ENCODE results near the gene AQP3. TPM values are rescaled to one million over a fixed set of nuclear protein-coding genes. Genes with fewer than 3 reads are reported as not detected.
A peak's percentile ranks its signal among the peaks of the same experiment; 100 is the strongest.

The AQP3 gene
- total and polyA plus RNA-seq, 2 of the 4 experiments (the other 2 are of a cell fraction) = 3.8 to 12.2 TPM

GRCh38 chr9:33472171-33472880, 24.9 kb upstream of the AQP3 start:
- H3K27ac ChIP-seq (ENCODE audit: insufficient read depth, low read length) = no peak overlapping the region
- H3K4me3 ChIP-seq (ENCODE audit: insufficient read depth, low read depth, low read length) = no peak overlapping the region
- no peak overlapping the region; the same call in 1 of the 2 replicates for H3K4ac ChIP-seq (ENCODE audit: low read depth, low read length)
- TSS peak; percentile 59 for BruUV-seq (replicated peaks)
- dilution Hi-C loops (cut with HindIII; ENCODE audit: low sequenced_read_pairs, unreplicated experiment) (loop anchor here (25.0 kb wide), 1 partner anchor 185 kb away; the partner anchor contains the start of gene NFX1), intact Hi-C loops (cut with micrococcal nuclease) (loop anchor here (5.0 kb wide), 1 partner anchor 45 kb away; no protein-coding TSS in a partner anchor), in situ Hi-C loops (cut with MboI; ENCODE audit: low sequenced_read_pairs) (no loop called here)
- peaks cover 3% of the 10 kb centered on the region; the same call in 1 of the 2 replicates for H3K4me1 ChIP-seq (ENCODE audit: control insufficient read depth, insufficient read depth, low read length)
- H2BK120ac ChIP-seq (ENCODE audit: low read depth, low read length) = no peak overlapping the region
- H3K36me3 ChIP-seq (ENCODE audit: control insufficient read depth, insufficient read depth, low read length) = peaks cover 42% of the 10 kb centered on the region
- H3K23ac ChIP-seq (ENCODE audit: low read depth, low read length) = peak overlapping the region; percentile 82
- no peak overlapping the region for H4K91ac ChIP-seq (ENCODE audit: insufficient read depth, low read depth, low read length)
- no peak for TF ChIP-seq CEBPB (IDR thresholded peaks at IDR 0.05; ENCODE audit: low read depth, low read length)
- no peak for TF ChIP-seq FOS (IDR thresholded peaks at IDR 0.05; ENCODE audit: low read depth, low read length)
- no peak for TF ChIP-seq BHLHE40 (IDR thresholded peaks at IDR 0.05; ENCODE audit: low read depth, low read length)
- TF ChIP-seq RFX5 (IDR thresholded peaks at IDR 0.05; ENCODE audit: low read depth, low read length) = no peak
- no peak for TF ChIP-seq USF2 (IDR thresholded peaks at IDR 0.05; ENCODE audit: low read depth, low read length)
- TF ChIP-seq POLR2A (IDR thresholded peaks at IDR 0.05; ENCODE audit: low read depth, low read length) = no peak
- TF ChIP-seq SMC3 (IDR thresholded peaks at IDR 0.05; ENCODE audit: low read depth, low read length) = no peak
- TF ChIP-seq, protein P1, sequence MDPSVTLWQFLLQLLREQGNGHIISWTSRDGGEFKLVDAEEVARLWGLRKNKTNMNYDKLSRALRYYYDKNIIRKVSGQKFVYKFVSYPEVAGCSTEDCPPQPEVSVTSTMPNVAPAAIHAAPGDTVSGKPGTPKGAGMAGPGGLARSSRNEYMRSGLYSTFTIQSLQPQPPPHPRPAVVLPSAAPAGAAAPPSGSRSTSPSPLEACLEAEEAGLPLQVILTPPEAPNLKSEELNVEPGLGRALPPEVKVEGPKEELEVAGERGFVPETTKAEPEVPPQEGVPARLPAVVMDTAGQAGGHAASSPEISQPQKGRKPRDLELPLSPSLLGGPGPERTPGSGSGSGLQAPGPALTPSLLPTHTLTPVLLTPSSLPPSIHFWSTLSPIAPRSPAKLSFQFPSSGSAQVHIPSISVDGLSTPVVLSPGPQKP (IDR thresholded peaks at IDR 0.05; ENCODE audit: borderline replicate concordance, low read depth, low read length) = no peak
- H4K20me1 ChIP-seq (ENCODE audit: insufficient read depth, low read length) = peaks cover 8% of the 10 kb centered on the region; the same call in 1 of the 2 replicates
- H3K18ac ChIP-seq (ENCODE audit: low read depth, low read length) = no peak overlapping the region
- no peak overlapping the region for H3K56ac ChIP-seq (ENCODE audit: extremely low read depth, insufficient read depth, low read length)
- H3K79me1 ChIP-seq (ENCODE audit: low read depth in 1 of 2, low read length in 2 of 2) = peaks cover 10 to 51% of the 10 kb centered on the region in 2 experiments; a peak in 3 of 4 replicates
- no peak overlapping the region for H3K14ac ChIP-seq (replicated peaks; ENCODE audit: low read depth, low read length)
- no peak overlapping the region for H4K5ac ChIP-seq (ENCODE audit: low read depth, low read length)
- H3K9me1 ChIP-seq (ENCODE audit: insufficient read depth, low read length) = peaks cover 8% of the 10 kb centered on the region; the same call in 1 of the 2 replicates
- no peak overlapping the region for H2AFZ ChIP-seq (replicated peaks; ENCODE audit: low read length, poor library complexity)
- DNase-seq (no peak), ATAC-seq (ENCODE audit: low read depth) (no peak)
- no peak overlapping the region for H2BK5ac ChIP-seq (ENCODE audit: low read depth, low read length, poor library complexity, severe bottlenecking)
- peak overlapping the region; percentile 78 for H3K4me2 ChIP-seq (ENCODE audit: low read depth, low read length)
- no peaks in the 10 kb centered on the region for H3K9me3 ChIP-seq (ENCODE audit: control insufficient read depth, insufficient read depth, low read length)
- no peaks in the 10 kb centered on the region for H3K27me3 ChIP-seq (ENCODE audit: control insufficient read depth, insufficient read depth, low read length)
- H2BK20ac ChIP-seq (ENCODE audit: low read depth, low read length) = no peak overlapping the region
- no peak overlapping the region for H4K8ac ChIP-seq (ENCODE audit: low read depth in 2 of 2, low read length in 2 of 2)
- POLR2A ChIA-PET (ENCODE audit: unreplicated experiment) = no interaction called here
- H3K9ac ChIP-seq (ENCODE audit: low read depth, low read length) = peak overlapping the region; percentile 30; the same call in 1 of the 2 replicates
- H2BK15ac ChIP-seq (ENCODE audit: low read depth, low read length) = no peak overlapping the region
- CTCF ChIA-PET = interaction anchor here (1.0 kb wide), 1 partner anchor 19 kb away, joined by 3 read pairs; no protein-coding TSS in a partner anchor
- H2AK9ac ChIP-seq (replicated peaks; ENCODE audit: low read depth, low read length, poor library complexity) = peak overlapping the region; percentile 52
- 93% methylated on average over 7 of the region's 16 CpGs; no CpG with 5 or more reads in 1 of the 2 experiments for WGBS, 2 experiments (ENCODE audit: extremely low coverage in 2 of 2, insufficient read length in 1 of 2)
- peak overlapping the region; percentile 65; the same call in 1 of the 2 replicates for H2AK5ac ChIP-seq (ENCODE audit: low read depth, low read length)
